Measurements from ENCODE around the gene MAT2A.

GRCh38 chr2:85497944-85498630 lies 40.9 kb upstream of the MAT2A start:
- TF ChIP-seq CTCF (IDR thresholded peaks at IDR 0.05) (no peak), POLR2A (IDR thresholded peaks at IDR 0.05) (no peak), EP300 (IDR thresholded peaks at IDR 0.05) (no peak)

Measured in tibial nerve (tissue), 4 donors.